HFF-Myc (cell line): Measurements from ENCODE around the gene GMDS.

Experiments used
- DNase-seq: peaks from one replicate; pipeline ENCODE4 v3.0.0-alpha.2; 2011; ENCODE audit warnings: low read depth; ENCODE audit errors: extremely low read depth
- H3K4me3 ChIP-seq: replicated peaks from 2 replicates; pipeline ENCODE4 v1.5.1; 2011; ENCODE audit warnings: low read depth, mild to moderate bottlenecking, control low read depth, low read length
- CTCF ChIP-seq: IDR thresholded peaks from 2 replicates; pipeline ENCODE4 v1.5.1; 2012; ENCODE audit warnings: mild to moderate bottlenecking, low read depth, low read length, control low read depth; ENCODE audit errors: missing control alignments

Gene GMDS

GRCh38 chr6:1817033-1817761, 428.2 kb downstream of the GMDS start:
- no peak overlapping the region for H3K4me3 ChIP-seq
- no peak for DNase-seq
- TF ChIP-seq CTCF = no peak

- no peak overlapping the region for H3K4me3 ChIP-seq
- TF ChIP-seq CTCF = no peak
- DNase-seq = no peak
Measured at GRCh38 chr6:1815827-1816452, 429.5 kb downstream of the GMDS start.

- DNase-seq = no peak
- no peak for TF ChIP-seq CTCF
Measured at GRCh38 chr6:1814279-1814678, 431.1 kb downstream of the GMDS start.

GRCh38 chr6:1812487-1812886, 432.9 kb downstream of the GMDS start:
- DNase-seq = no peak
- TF ChIP-seq CTCF = no peak
- no peak overlapping the region for H3K4me3 ChIP-seq

More at GRCh38 chr6:1814279-1814678, 431.1 kb downstream of the GMDS start:
- no peak overlapping the region for H3K4me3 ChIP-seq

- DNase-seq = no peak
- H3K4me3 ChIP-seq = no peak overlapping the region
- TF ChIP-seq CTCF = no peak
Measured at GRCh38 chr6:1812034-1812433, 433.4 kb downstream of the GMDS start.

- no peak for TF ChIP-seq CTCF
- H3K4me3 ChIP-seq = no peak overlapping the region
- DNase-seq = no peak
Measured at GRCh38 chr6:1810880-1811279, 434.5 kb downstream of the GMDS start.
